SK-N-MC (cell line): Measurements from ENCODE around the gene RAB29.

Source experiments
- EZH2 ChIP-seq: fragments of 200-600 bp; sonication (generic); IDR thresholded peaks from one replicate; pipeline ENCODE4 v1.6.1; 2017; ENCODE audit warnings: antibody characterized with exemption
- POLR2AphosphoS5 ChIP-seq: IDR thresholded peaks from 2 replicates; pipeline ENCODE4 v1.6.1; 2012; ENCODE audit warnings: mild to moderate bottlenecking, low read depth, low read length, borderline replicate concordance

DNA sequence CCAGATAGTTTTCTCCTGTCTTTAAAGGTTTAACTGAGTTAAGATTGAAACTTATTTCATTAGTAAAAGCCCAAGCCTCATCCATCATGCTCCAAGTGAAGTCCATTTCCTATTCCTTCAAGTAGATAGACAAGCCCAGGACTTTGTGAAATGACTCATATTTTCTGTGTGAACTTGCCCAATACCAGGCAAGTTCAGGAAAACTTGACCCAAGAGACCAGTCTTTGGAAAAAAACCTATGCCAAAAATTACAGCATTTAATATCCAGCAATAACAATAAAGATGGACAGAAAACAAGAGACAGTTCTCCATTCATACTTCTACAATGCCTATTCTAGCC, 405 bp upstream of the RAB29 start:
- TF ChIP-seq POLR2AphosphoS5 (no peak), EZH2 (no peak)
